Measurements from ENCODE around the gene SFSWAP.

The SFSWAP gene

DNA sequence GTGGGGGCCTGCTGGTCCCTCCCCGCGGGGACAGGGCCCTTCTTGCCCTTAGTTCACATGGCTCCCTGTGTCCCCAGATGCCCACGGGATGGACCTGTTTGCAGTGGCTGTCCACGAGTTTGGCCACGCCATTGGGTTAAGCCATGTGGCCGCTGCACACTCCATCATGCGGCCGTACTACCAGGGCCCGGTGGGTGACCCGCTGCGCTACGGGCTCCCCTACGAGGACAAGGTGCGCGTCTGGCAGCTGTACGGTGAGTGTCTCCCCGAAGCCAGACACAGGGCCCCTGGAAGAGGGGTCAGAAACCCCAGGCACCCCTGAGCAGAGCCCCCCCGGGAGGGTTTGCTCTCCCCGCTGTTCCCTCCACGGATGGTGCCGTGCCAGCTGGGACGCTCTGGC, 130.7 kb downstream of the SFSWAP start:
- DNase-seq, result no peak

DNA sequence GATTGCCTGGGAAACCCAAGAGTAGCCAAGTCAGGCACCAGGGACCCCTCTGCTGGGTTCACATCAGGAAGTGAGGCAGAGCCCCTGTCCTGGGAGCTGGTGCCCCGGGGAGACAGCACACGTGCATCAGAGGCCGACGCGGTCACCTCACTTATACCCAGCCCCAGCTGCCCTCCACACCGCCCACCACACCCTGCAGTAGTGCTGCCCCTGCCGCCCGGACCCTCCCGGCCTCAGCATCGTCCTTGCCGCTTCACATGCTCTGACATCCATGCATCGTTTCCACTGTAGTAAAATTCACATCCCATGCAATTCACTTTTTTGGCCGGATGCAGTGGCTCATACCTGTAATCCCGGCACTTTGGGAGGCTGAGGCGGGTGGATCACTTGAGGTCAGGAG, 131.3 kb downstream of the SFSWAP start:
- no peak for DNase-seq

DNA sequence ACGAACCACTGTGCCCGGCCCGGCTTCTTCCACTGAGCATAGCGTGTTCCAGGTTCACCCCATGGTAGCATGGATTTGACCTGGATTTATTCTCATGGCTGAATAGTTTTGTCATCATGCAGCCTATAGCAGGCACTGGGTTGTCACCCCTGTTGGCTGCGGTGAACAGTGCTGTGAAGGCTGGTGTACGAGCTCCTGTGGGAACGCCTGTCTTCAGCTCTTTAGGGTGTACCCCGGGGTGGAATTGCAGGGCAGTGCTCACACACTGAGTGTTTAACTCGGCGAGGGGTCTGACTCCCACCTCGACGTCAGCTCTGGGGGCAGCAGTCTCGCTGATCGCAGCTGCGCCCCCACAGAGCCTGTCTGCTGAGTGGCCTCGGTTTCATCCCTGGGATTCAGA, 132.6 kb downstream of the SFSWAP start:
- DNase-seq, result no peak

GRCh38 chr12:131844140-131844539, 133.2 kb downstream of the SFSWAP start:
- DNase-seq, result no peak

DNA sequence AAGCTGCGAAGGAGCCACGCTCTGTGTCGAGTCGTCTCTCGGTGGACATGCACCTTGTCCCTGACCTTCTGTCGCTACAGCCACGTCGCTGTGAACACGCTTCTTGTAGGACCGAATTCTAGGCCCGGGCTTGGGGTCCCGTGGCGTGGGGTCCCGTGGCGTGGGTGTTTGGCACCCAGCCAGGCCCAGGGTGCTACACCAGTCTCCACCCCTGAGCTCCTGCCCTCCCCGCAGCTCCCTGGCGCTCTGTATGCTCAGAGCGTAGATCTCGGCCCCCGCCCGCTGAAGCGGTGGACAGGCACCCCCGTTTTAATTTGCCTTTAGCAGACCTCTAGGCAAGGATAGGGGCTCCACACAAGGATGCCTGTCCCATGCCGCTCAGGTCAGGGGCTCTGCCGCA, 133.8 kb downstream of the SFSWAP start:
- DNase-seq, result no peak

DNA sequence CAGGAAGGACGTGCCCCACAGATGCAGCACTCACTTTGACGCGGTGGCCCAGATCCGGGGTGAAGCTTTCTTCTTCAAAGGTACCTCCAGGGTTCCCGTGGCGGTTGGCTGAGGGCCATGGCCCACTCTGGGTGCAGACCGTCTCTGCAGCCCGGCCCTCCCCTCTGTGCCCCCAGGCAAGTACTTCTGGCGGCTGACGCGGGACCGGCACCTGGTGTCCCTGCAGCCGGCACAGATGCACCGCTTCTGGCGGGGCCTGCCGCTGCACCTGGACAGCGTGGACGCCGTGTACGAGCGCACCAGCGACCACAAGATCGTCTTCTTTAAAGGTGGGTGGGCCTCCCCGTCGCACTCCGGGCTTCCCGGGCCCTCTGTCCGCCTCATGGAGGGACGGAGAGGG, 134.2 kb downstream of the SFSWAP start:
- DNase-seq, result no peak

DNA sequence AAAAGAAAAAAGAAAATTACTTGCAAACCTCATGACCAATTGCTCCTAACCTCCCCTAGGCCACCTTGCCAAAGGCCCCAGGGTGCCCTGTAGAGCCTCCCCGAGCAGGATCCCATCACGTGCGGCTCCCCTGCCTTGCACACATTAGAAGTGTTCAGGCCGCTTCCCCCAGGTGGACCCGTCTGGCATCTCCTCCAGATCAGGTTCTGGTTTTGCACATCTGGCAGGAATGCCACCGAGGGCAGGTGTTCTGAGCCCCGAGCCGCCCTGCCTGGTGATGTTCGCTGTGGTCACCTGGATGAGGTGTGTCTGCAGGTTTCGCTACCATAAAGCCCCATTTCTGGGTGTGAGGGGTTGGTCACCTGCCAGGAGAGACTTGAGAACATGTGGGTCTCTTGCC, 136.6 kb downstream of the SFSWAP start:
- DNase-seq, result no peak

- DNase-seq, result no peak
Measured at GRCh38 chr12:131848753-131849152, 137.9 kb downstream of the SFSWAP start.

Measured in activated CD4-positive, alpha-beta T cell treated with anti-CD3 and anti-CD28 coated beads for 4 hours (primary cell).